ENCODE data around the gene GRXCR1.

Gene GRXCR1

DNA sequence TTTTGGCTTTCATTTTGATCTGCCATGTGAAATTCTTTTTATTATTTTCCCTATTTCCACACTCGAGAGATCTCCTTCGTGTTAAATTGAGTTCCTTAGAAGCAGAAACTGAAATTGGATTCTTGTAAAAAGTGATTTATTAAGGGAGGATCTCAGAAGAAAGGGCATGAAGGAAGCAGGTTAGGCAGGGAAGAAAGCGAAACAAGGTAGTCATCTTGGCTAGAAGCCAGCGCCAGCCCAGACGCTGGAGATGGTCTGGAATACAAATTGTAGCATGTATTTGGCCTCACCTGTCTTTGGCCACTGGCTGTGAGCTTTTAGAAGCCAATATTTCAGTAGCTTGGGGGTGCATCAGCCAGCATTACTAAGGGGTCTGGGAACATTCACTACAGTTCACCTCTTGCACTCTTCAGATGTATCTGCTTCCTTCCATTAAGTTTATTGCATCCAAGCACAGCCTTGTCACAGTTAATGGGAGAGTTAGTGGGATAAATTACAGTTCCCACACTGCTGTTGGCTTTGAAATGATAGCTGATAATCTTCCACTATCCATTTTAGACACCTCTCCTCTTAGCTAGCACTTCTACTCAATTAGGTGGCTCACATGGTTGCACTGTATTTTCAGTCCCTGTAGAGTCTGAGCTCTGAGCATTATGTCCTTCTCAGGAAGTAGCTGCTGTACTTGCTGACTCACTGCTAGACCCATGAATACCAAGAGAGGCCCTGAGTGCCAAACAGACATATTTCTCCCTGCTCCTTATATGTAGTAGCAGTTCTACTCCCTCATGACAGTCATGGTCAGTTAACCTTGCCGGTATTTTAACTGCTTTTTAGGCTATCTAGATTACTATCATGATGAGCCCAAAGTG, 14.6 kb downstream of the GRXCR1 start:
- TF ChIP-seq, protein P1, sequence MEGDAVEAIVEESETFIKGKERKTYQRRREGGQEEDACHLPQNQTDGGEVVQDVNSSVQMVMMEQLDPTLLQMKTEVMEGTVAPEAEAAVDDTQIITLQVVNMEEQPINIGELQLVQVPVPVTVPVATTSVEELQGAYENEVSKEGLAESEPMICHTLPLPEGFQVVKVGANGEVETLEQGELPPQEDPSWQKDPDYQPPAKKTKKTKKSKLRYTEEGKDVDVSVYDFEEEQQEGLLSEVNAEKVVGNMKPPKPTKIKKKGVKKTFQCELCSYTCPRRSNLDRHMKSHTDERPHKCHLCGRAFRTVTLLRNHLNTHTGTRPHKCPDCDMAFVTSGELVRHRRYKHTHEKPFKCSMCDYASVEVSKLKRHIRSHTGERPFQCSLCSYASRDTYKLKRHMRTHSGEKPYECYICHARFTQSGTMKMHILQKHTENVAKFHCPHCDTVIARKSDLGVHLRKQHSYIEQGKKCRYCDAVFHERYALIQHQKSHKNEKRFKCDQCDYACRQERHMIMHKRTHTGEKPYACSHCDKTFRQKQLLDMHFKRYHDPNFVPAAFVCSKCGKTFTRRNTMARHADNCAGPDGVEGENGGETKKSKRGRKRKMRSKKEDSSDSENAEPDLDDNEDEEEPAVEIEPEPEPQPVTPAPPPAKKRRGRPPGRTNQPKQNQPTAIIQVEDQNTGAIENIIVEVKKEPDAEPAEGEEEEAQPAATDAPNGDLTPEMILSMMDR (IDR thresholded peaks at IDR 0.05): no peak

DNA sequence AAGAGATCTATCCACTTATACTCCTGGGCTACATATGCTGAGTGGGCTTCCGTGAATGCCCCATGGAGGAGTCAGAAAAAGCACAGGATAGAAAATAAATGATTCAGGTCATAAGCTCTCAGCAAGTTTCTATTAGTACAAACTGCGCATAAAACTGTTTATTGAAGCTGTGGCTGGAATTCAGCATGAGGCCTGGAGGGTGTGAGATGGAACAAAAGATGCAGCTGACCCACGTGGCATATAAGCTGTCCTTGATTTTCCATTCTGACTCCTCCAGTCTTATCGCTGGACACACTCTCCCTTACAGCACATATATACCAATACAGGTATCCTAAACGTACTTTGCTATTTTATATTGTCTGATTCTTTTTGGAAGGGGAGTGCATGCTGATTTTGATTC, 17.9 kb downstream of the GRXCR1 start:
- Histone ChIP-seq H3K9ac (no peak overlapping the region), H3K9me3 (ENCODE audit: control insufficient read depth, low read length) (no peaks in the 10 kb centered on the region), H3K27me3 (ENCODE audit: control insufficient read depth, insufficient read depth, low read length) (no peaks in the 10 kb centered on the region), H3K4me3 (ENCODE audit: low read depth, low read length) (no peak overlapping the region), H3K36me3 (ENCODE audit: control insufficient read depth, insufficient read depth, low read length) (no peaks in the 10 kb centered on the region), H3K4me1 (no peaks in the 10 kb centered on the region), H3K4me2 (ENCODE audit: low read length) (no peak overlapping the region), H3K79me2 (no peaks in the 10 kb centered on the region), H3K27ac (no peak overlapping the region), H2AFZ (no peak overlapping the region)
- TF ChIP-seq, protein P1 (IDR thresholded peaks at IDR 0.05): no peak

More for the DNA sequence above, 14.6 kb downstream of the GRXCR1 start:
- Histone ChIP-seq H3K27me3 (ENCODE audit: control insufficient read depth, insufficient read depth, low read length) (no peaks in the 10 kb centered on the region), H3K27ac (no peak overlapping the region), H3K79me2 (no peaks in the 10 kb centered on the region), H2AFZ (no peak overlapping the region), H3K4me1 (no peaks in the 10 kb centered on the region), H3K9ac (no peak overlapping the region), H3K4me3 (ENCODE audit: low read depth, low read length) (no peak overlapping the region), H3K36me3 (ENCODE audit: control insufficient read depth, insufficient read depth, low read length) (no peaks in the 10 kb centered on the region), H3K4me2 (ENCODE audit: low read length) (peak overlapping the region; percentile 23), H3K9me3 (ENCODE audit: control insufficient read depth, low read length) (no peaks in the 10 kb centered on the region)

DNA sequence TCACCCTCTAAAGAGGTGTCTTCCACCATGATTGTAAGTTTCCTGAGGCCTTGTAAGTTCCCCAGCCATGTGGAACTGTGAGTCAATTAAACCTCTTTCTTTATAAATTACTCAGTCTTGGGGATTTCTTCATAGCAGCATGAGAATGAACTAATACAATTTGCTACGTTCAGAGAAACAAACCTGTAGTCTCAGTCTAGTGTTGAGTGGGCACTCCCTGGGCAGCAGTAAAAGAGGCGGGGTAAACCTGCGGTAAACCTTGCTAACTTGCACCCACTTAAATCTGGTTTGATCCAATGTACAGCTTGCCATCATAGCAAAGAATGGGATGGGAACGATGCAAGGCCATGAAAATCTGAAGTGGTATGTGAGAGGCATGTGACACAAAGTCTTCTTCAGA, 22.4 kb downstream of the GRXCR1 start:
- H3K27me3 ChIP-seq (ENCODE audit: control insufficient read depth, insufficient read depth, low read length): no peaks in the 10 kb centered on the region
- H2AFZ ChIP-seq: no peak overlapping the region
- no peaks in the 10 kb centered on the region for H3K4me1 ChIP-seq
- H3K4me3 ChIP-seq (ENCODE audit: low read depth, low read length): no peak overlapping the region
- TF ChIP-seq, protein P1 (IDR thresholded peaks at IDR 0.05): no peak
- no peak overlapping the region for H3K4me2 ChIP-seq (ENCODE audit: low read length)
- no peaks in the 10 kb centered on the region for H3K79me2 ChIP-seq
- no peak overlapping the region for H3K9ac ChIP-seq
- no peaks in the 10 kb centered on the region for H3K9me3 ChIP-seq (ENCODE audit: control insufficient read depth, low read length)
- H3K36me3 ChIP-seq (ENCODE audit: control insufficient read depth, insufficient read depth, low read length): no peaks in the 10 kb centered on the region
- H3K27ac ChIP-seq: no peak overlapping the region

- no peaks in the 10 kb centered on the region for H3K36me3 ChIP-seq (ENCODE audit: control insufficient read depth, insufficient read depth, low read length)
- H3K27ac ChIP-seq: no peak overlapping the region
- TF ChIP-seq, protein P1 (IDR thresholded peaks at IDR 0.05): no peak
Measured at GRCh38 chr4:42915484-42915883, 23.0 kb downstream of the GRXCR1 start.

DNA sequence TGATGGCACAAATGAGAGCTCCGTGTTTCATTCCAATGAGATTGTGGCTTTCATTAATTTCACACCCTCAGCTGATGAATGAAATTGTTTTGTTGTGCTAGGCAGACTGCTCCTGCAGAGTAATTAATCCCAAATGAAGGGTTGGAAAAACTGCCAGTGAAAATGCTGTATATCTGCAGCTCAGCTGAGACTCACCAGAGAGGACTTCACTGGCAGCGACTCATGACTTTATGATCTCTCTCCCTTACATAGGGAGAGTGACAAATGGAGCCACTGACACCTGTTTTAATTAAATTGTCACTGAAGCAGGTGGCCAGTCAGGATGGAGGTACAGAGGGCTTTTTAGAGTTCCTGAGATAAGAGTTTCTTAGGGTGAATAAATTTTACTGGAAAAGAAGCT, 24.8 kb downstream of the GRXCR1 start:
- H3K79me2 ChIP-seq: no peaks in the 10 kb centered on the region
- H3K9ac ChIP-seq: no peak overlapping the region
- no peaks in the 10 kb centered on the region for H3K27me3 ChIP-seq (ENCODE audit: control insufficient read depth, insufficient read depth, low read length)
- H3K9me3 ChIP-seq (ENCODE audit: control insufficient read depth, low read length): no peaks in the 10 kb centered on the region
- no peak overlapping the region for H3K4me3 ChIP-seq (ENCODE audit: low read depth, low read length)
- no peak overlapping the region for H2AFZ ChIP-seq
- no peaks in the 10 kb centered on the region for H3K36me3 ChIP-seq (ENCODE audit: control insufficient read depth, insufficient read depth, low read length)
- H3K4me2 ChIP-seq (ENCODE audit: low read length): no peak overlapping the region
- no peak overlapping the region for H3K27ac ChIP-seq
- TF ChIP-seq, protein P1 (IDR thresholded peaks at IDR 0.05): no peak
- H3K4me1 ChIP-seq: no peaks in the 10 kb centered on the region

More at GRCh38 chr4:42915484-42915883, 23.0 kb downstream of the GRXCR1 start:
- Histone ChIP-seq H3K79me2 (no peaks in the 10 kb centered on the region), H3K27me3 (ENCODE audit: control insufficient read depth, insufficient read depth, low read length) (no peaks in the 10 kb centered on the region), H3K4me1 (no peaks in the 10 kb centered on the region), H2AFZ (no peak overlapping the region), H3K9ac (no peak overlapping the region), H3K4me2 (ENCODE audit: low read length) (no peak overlapping the region), H3K4me3 (ENCODE audit: low read depth, low read length) (no peak overlapping the region), H3K9me3 (ENCODE audit: control insufficient read depth, low read length) (no peaks in the 10 kb centered on the region)

All from parathyroid adenoma (tissue), 2 donors.